ENCODE data around the gene SPATA6L.
"Not testable (repeated sequence)": the region's sequence is repeated elsewhere in the genome, so short reads cannot be mapped to it uniquely, and the experiment has no call there.

SPATA6L gene

GRCh38 chr9:4679268-4680172 is 13.2 kb upstream of the SPATA6L start, which contains the start of gene CDC37L1:
CDC37L1 (plus strand) TSS chr9:4679569; CDS start chr9:4679768, 199 bp downstream.
- intact Hi-C loops (cut with DNase I): loop anchor here (5.0 kb wide), 1 partner anchor 113 kb away; the partner anchor contains the start of gene RCL1
- DNase-seq: peak; percentile 94 to 100 (median 98)

- intact Hi-C loops (cut with DNase I): loop anchor here (5.0 kb wide), 1 partner anchor 114 kb away; the partner anchor contains the start of gene RCL1
- peak in 32 of 42 donors; percentile 7 to 71 (median 40) for DNase-seq
Measured at GRCh38 chr9:4678679-4679267, 12.5 kb upstream of the SPATA6L start.

DNA sequence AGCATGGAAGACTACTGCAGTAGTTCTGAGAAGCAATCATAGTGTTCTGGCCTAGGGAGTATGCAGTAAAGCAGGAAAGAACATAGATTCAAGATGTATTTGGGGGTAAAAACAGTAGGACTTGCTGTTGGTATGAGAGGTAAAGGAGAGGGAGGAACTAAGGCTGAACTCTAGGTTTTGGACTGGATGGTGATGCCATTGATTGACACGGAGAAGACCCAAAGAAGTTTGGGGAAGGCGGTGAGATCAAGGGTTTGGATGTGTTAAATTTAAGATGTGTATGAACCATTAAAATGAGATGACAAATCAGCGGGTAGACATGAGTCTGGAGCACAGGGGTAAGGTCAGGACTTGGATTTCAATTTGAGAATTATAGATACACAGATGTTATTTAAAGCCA is 11.1 kb upstream of the SPATA6L start:
- no peak for DNase-seq
- intact Hi-C loops (cut with DNase I): loop anchor here (5.0 kb wide), 1 partner anchor 115 kb away; the partner anchor contains the start of gene RCL1

DNA sequence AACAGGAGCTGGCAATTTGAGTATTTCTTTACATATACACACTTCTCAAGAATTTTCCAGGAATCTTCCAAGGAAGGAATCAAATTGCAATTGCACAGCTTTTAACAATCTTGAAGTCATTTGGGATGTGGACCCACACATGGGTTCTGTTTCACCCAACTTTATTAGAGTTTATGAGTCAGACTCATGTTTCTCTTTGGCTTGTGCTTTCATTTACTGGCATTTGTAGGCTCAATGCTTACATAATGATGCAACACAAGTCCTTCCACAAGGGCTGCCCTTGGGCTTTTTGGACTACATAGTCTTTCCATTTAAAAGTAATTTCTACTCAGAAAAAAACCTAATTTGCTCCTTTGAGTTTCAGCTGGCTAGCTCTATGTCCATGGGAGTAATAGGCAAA is 8.5 kb upstream of the SPATA6L start:
- DNase-seq: no peak
- intact Hi-C loops (cut with DNase I): loop anchor here (5.0 kb wide), 1 partner anchor 118 kb away; the partner anchor contains the start of gene RCL1

- DNase-seq: no peak
- intact Hi-C loops (cut with DNase I): no loop called here
Measured at GRCh38 chr9:4671737-4672136, 5.5 kb upstream of the SPATA6L start.

DNA sequence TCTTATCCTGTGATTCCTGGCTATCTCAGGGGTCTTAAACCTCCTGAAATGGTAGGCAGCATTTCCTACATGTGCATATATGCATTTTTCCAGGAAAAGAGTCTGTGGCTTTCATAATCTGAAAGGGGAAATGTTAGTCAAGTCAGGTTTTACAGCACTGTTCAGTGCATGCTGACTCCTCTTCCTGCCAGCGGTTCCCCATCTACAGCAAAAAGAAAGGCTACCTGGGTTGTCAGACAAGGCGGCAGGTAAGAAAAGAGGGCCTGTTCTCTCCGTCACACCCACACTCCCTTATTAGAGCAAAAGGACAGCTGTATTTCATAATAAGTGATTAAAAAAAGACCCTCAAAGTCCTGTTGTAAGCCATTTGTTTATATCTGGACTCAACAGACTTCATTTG is 4.3 kb upstream of the SPATA6L start:
- intact Hi-C loops (cut with DNase I): no loop called here
- no peak for DNase-seq

- DNase-seq: no peak
- intact Hi-C loops (cut with DNase I): no loop called here
Measured at GRCh38 chr9:4669890-4670289, 3.6 kb upstream of the SPATA6L start.

DNA sequence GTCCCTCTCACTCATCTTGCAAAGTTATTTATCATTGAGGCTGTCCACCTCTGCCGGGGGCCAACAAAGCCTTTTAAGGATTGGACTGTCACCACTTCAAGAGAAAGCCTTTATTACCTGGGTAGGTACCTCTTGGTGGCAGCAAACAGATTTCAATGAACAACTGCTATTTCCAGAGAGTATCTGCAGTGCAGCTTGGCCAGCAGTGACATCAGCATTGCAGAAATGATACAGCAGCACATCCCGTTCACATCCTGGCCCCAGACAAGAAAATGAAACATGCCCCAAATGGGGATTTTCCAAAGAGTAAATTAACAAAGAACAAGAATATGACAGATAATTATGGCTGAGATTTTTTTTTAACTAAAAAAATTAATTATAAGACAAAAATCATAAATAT is 2.3 kb upstream of the SPATA6L start:
- DNase-seq: no peak
- intact Hi-C loops (cut with DNase I): no loop called here

- DNase-seq: no peak
- intact Hi-C loops (cut with DNase I): no loop called here
Measured at GRCh38 chr9:4667681-4668080, 1.4 kb upstream of the SPATA6L start.

DNA sequence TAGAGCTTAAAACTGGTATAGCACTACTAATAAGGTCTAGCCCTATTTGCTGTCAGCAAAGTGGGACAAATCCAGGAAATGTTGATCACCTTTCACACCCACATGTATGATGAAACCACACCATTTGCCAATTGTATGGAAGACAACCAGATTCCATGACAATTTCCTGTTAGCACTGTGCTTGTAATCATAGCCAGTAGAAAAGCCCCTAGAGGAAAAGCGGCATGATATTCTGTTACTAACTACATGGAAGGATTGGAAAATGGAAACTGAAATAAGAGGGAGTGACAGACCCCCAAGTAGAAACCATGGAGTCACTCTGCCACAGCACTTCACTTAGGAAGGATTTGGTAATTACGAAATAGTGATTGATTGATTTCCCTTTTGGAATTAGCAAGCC is 923 bp downstream of the SPATA6L start:
- intact Hi-C loops (cut with DNase I): no loop called here
- peak in 1 of 42 donors; percentile 24 for DNase-seq

GRCh38 chr9:4663956-4664355 is 2.3 kb downstream of the SPATA6L start:
- DNase-seq: no peak
- intact Hi-C loops (cut with DNase I): loop anchor here (2.0 kb wide), 1 partner anchor 77 kb away; the partner anchor contains the start of gene AK3

DNA sequence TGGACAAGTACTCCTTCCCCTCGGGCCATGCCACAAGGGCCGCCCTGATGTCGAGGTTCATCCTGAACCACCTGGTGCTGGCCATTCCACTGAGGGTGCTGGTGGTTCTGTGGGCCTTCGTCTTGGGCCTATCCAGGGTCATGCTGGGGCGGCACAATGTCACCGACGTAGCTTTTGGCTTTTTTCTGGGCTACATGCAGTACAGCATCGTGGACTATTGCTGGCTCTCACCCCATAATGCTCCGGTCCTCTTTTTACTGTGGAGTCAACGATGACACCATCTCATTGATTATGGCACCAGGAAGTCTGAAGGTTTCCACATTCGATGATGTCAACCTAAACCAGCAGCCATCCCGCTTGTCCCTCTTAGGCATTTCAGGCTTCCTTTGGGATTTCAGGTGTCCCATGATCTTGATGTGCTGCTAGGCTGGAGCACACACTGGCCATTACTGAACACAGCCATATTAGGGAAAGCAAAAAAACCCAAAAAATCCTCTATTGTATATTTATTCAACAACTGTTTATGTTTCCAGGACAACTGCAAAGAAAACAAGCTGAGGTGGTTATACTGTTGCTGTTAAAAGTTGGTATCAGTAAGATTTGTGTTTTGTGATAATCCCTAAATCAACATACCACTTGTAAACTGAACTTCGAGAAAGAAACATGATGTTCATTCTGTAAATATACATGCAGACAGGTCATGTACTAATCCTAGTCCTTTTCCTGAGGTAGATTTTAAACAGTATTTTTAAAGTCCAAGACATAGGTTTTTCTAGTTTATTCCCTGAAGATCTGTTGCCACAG is 3.1 kb downstream of the SPATA6L start:
- intact Hi-C loops (cut with DNase I): loop anchor here (2.0 kb wide), 1 partner anchor 78 kb away; the partner anchor contains the start of gene AK3
- DNase-seq: peak in 3 of 42 donors; percentile 5 to 16 (median 10)

DNA sequence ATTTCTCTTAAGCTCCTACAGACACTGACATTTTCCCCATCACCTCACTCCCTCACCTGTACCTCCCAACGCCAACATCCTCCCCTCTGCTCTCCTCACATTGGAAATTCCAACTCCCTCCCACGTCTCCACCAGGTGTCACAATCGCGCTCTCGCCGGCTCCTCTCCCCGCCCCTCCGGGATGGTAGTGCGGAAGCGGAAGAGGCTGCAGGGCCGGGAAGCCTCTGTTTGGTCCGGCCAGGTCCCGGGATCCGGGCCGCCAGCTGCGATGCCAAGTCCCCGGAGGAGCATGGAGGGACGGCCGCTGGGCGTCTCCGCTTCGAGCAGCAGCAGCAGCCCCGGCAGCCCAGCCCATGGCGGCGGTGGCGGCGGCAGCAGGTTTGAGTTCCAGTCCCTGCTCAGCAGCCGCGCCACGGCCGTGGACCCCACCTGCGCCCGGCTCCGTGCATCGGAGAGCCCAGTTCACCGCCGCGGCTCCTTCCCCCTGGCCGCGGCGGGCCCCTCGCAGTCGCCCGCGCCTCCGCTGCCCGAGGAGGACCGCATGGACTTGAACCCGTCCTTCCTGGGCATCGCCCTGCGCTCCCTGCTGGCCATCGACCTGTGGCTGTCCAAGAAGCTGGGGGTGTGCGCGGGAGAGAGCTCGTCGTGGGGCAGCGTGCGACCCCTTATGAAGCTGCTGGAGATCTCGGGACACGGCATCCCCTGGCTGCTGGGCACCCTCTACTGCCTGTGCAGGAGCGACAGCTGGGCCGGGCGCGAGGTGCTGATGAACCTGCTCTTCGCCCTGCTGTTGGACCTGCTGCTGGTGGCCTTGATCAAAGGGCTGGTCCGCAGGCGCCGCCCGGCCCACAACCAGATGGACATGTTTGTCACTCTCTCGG is 3.9 kb downstream of the SPATA6L start, which contains the start of gene PLPP6:
TSS of gene PLPP6 (plus strand) at position 187 of the 881 bp plus-strand sequence. CDS start at position 269, 82 bp downstream.
- DNase-seq: peak; percentile 73 to 95 (median 89)
- intact Hi-C loops (cut with DNase I): loop anchor here (2.0 kb wide), 1 partner anchor 78 kb away; the partner anchor contains the start of gene AK3

DNA sequence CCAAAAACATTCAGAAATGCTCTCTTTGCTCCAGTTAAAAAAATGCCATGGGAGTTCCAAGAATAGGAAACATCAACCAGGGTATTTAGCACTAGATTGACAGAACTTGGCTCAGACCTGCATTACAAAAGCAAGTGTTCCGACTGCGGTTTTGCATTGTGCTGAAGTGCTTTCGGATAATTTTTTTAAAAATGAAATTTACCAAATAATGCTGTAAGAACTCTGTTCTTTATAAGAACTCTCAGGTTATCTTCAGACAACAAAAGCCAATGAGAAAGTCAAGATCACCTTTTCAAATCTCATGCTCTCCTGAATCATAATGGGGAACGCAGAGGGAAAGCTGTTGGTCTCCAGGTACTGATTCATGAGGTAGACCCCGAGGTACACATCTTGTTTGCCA is 4.7 kb downstream of the SPATA6L start:
- intact Hi-C loops (cut with DNase I): loop anchor here (2.0 kb wide), 1 partner anchor 79 kb away; the partner anchor contains the start of gene AK3
- no peak for DNase-seq

DNA sequence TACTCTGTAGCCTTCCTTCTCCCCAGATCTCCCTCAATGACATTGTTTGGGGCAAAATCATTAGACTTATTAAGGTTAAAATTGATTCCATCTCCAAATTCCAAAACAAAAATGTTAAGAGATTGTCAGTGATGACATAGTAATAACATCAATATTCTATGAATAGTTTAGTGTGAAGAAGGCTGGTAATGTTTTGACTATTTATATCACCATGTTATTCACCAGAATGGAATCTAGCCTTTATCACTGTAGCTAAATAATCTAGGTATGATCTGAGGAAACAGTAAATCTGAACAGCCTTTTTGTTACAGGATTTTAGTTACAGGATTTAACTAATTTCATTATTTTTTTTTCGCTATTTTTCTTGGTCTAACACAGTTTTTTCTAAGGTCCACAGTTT is 5.1 kb downstream of the SPATA6L start:
- no peak for DNase-seq
- intact Hi-C loops (cut with DNase I): no loop called here

DNA sequence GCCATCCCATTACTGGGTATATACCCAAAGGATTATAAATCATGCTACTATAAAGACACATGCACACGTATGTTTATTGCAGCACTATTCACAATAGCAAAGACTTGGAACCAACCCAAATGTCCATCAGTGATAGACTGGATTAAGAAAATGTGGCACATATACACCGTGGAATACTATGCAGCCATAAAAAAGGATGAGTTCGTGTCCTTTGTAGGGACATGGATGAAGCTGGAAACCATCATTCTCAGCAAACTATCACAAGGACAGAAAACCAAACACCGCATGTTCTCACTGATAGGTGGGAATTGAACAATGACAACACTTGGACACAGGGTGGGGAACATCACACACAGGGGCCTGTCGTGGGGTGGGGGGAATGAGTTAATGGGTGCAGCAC is 5.6 kb downstream of the SPATA6L start:
- intact Hi-C loops (cut with DNase I): not testable (repeated sequence)

DNA sequence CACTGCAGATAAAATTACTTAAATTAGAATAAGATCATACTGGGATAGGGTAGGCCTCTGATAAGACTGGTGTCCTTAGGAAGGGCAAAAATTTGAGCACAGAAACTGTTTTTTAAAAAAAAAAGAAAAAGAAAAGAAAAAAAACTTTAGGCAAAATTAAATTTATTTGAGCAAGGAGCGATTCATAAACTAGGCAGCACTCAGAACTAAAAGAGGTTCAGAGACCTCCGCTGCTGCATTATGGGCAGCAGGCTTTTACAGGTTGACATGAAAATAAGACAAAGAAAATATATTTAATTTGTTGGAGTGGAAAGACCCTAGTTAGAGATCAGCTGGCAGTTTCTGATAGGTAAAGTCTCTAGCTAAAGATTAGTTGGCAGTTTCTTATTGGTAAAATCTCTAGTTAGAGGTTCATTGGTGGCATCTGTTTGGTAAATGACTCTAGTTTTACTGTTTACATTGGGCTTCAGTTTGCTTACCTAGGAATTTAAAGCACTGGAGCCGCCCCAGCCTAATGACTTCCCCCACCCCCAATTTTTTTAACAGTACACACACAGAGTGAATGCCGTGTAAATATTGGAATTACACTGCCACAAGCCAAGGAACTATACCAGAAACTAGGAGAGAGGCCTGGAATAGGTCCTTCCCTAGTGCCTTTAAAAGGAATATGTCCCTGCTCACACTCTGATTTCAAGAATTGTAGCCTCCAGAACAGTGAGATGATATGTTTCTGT is 8.7 kb downstream of the SPATA6L start:
- intact Hi-C loops (cut with DNase I): no loop called here
- DNase-seq: no peak

More for the DNA sequence above, 5.6 kb downstream of the SPATA6L start:
- DNase-seq: not testable (repeated sequence)

All from head of caudate nucleus (tissue), 42 donors.